ENCODE data around the gene CLEC4M. TPM values are rescaled to one million over a fixed set of nuclear protein-coding genes. Genes with fewer than 3 reads are reported as not detected.

CLEC4M gene
- total and polyA plus RNA-seq, 2 of the 8 experiments (the other 6 are each of a cell fraction or from before 2014, with no cell fraction given) = not detected

DNA sequence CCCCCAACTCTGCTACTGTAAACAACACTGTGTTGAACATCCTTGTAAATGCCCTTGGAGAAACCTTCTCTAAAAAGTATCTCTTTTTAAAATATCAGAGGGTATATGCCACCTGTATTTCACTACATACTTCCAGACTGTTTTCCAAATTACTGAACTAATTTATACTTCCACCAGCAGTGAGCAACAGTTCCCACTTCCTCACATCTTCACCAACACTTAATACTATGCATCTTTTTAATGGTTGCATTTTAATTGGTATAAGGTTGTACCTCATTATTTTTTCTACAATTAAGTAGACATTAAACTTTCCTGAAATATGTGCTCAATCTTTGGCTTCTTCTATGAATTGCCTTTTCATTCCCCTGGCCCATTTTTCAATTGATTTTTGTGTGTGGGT is 21.8 kb downstream of the CLEC4M start:
- TF ChIP-seq TAF1 (IDR thresholded peaks at IDR 0.05; ENCODE audit: low read depth, low read length) = no peak
- Histone ChIP-seq H3K27ac (ENCODE audit: low read depth, low read length) (no peak overlapping the region), H2BK120ac (replicated peaks; ENCODE audit: low read depth, low read length) (no peak overlapping the region), H3K4me3 (ENCODE audit: extremely low read depth in 1 of 4, insufficient read depth in 2 of 4, low read depth in 3 of 4, low read length in 4 of 4) (no peak overlapping the region), H3K23me2 (ENCODE audit: low read depth, low read length) (peaks cover 15% of the 10 kb centered on the region), H3K4me1 (replicated peaks in 1 of 4; ENCODE audit: control insufficient read depth in 3 of 4, insufficient read depth in 4 of 4, low read length in 3 of 4) (peaks cover 0 to 19% (median 11%) of the 10 kb centered on the region in 4 experiments; a peak in 6 of 7 replicates), H3K79me2 (ENCODE audit: control insufficient read depth in 1 of 2, insufficient read depth in 2 of 2, low read length in 2 of 2) (no peaks in the 10 kb centered on the region), H2BK12ac (ENCODE audit: low read depth, low read length) (no peak overlapping the region), H2AFZ (ENCODE audit: low read length) (no peak overlapping the region), H4K8ac (ENCODE audit: extremely low read depth, insufficient read depth, low read length) (no peak overlapping the region), H4K91ac (replicated peaks; ENCODE audit: insufficient read length, low read length) (no peak overlapping the region), H4K5ac (ENCODE audit: insufficient read length, low read depth, low read length) (no peak overlapping the region), H2BK5ac (ENCODE audit: low read depth, low read length) (no peak overlapping the region), H3K56ac (replicated peaks; ENCODE audit: insufficient read length, low read depth, low read length) (no peak overlapping the region), H4K20me1 (replicated peaks in 1 of 2; ENCODE audit: control insufficient read depth in 1 of 2, insufficient read depth in 2 of 2, low read length in 2 of 2) (peaks cover 0 to 2% of the 10 kb centered on the region in 2 experiments), H3K36me3 (ENCODE audit: control insufficient read depth in 2 of 4, insufficient read depth in 4 of 4, low read length in 3 of 4) (no peaks in the 10 kb centered on the region), H3K23ac (ENCODE audit: insufficient read length) (no peak overlapping the region), H3K79me1 (ENCODE audit: low read depth, low read length) (no peaks in the 10 kb centered on the region), H3K14ac (ENCODE audit: insufficient read length) (no peak overlapping the region), H2AK5ac (ENCODE audit: low read depth, low read length) (no peak overlapping the region), H2BK15ac (ENCODE audit: low read length) (no peak overlapping the region), H3K27me3 (replicated peaks in 1 of 4; ENCODE audit: control insufficient read depth in 3 of 4, extremely low read depth in 1 of 4, insufficient read depth in 3 of 4, low read length in 3 of 4) (peaks cover 13 to 31% (median 28%) of the 10 kb centered on the region in 4 experiments), H3K18ac (ENCODE audit: extremely low read depth, low read length) (no peak overlapping the region), H3K4me2 (ENCODE audit: insufficient read depth in 1 of 2, low read depth in 2 of 2, low read length in 2 of 2) (no peak overlapping the region), H3K4ac (replicated peaks; ENCODE audit: insufficient read length, low read depth, low read length) (no peak overlapping the region), H3K9ac (replicated peaks in 1 of 4; ENCODE audit: extremely low read depth in 1 of 4, low read depth in 3 of 4, low read length in 3 of 4) (no peak overlapping the region), H3K9me3 (ENCODE audit: insufficient read depth in 2 of 2, low read depth in 1 of 2, low read length in 1 of 2) (no peaks in the 10 kb centered on the region), H2BK20ac (ENCODE audit: low read length) (no peak overlapping the region)
- DNase-seq (ENCODE audit: low read depth in 1 of 2, low spot score in 2 of 2) (no peak), FAIRE-seq (no peak)
- ChIA-PET POLR2A (ENCODE audit: partially characterized antibody) (interaction anchor here (1.0 to 1.2 kb wide), 2 partner anchors 11 to 78 kb away, joined by 3 read pairs; no protein-coding TSS in a partner anchor), CTCF (ENCODE audit: partially characterized antibody) (no interaction called here)

Measured in H1 (cell line).